ENCODE data around the gene SAFB2.

DNA sequence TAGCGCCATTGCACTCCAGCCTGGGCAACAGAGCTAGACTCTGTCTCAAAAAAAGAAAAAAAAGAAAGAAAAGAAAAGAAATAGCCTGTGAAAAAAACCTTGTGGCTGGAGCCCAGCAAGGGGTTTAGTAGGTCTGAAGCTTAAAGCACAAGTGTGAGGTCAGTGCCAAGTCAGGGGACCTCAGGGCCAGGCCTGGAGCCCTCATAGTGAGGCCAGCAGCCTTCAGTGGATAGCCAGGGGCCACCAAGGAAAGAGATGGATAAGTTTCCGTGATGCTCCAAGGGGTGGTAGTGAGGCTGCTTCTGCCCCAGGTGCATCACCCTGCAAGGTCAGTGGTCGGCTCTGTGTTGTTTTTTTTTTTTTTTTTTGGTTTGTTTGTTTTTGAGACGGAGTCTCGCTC lies 67.7 kb downstream of the SAFB2 start:
- TF ChIP-seq EZH2 (IDR thresholded peaks at IDR 0.05; ENCODE audit: borderline replicate concordance, low read depth, low read length, severe bottlenecking) = no peak
- TF ChIP-seq, protein P1, sequence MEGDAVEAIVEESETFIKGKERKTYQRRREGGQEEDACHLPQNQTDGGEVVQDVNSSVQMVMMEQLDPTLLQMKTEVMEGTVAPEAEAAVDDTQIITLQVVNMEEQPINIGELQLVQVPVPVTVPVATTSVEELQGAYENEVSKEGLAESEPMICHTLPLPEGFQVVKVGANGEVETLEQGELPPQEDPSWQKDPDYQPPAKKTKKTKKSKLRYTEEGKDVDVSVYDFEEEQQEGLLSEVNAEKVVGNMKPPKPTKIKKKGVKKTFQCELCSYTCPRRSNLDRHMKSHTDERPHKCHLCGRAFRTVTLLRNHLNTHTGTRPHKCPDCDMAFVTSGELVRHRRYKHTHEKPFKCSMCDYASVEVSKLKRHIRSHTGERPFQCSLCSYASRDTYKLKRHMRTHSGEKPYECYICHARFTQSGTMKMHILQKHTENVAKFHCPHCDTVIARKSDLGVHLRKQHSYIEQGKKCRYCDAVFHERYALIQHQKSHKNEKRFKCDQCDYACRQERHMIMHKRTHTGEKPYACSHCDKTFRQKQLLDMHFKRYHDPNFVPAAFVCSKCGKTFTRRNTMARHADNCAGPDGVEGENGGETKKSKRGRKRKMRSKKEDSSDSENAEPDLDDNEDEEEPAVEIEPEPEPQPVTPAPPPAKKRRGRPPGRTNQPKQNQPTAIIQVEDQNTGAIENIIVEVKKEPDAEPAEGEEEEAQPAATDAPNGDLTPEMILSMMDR (IDR thresholded peaks at IDR 0.05; ENCODE audit: extremely low read depth in 1 of 2, insufficient read depth in 1 of 2, low read depth in 1 of 2, low read length in 2 of 2) = no peak
- TF ChIP-seq POLR2A (IDR thresholded peaks at IDR 0.05; ENCODE audit: low read depth, low read length) = no peak

All from endothelial cell of umbilical vein (primary cell).